Osteocyte (in vitro differentiated cells): ENCODE results near the gene NDUFS2. TPM values are rescaled to one million over a fixed set of nuclear protein-coding genes. Genes with fewer than 3 reads are reported as not detected.

ENCODE experiments used
- DNase-seq: peaks from one replicate; pipeline ENCODE4 v3.0.0; 2021; ENCODE audit warnings: mixed read lengths; ENCODE audit not compliant: unreplicated experiment; ENCODE audit errors: extremely low spot score
- H3K27ac Mint-ChIP-seq: one replicate; pipeline ENCODE4 v1.8.0; 2021; ENCODE audit warnings: mild to moderate bottlenecking, mixed read lengths; ENCODE audit not compliant: unreplicated experiment
- H3K27me3 Mint-ChIP-seq: one replicate; pipeline ENCODE4 v1.8.0; 2021; ENCODE audit warnings: mixed read lengths; ENCODE audit not compliant: unreplicated experiment
- H3K36me3 Mint-ChIP-seq: one replicate; pipeline ENCODE4 v1.8.0; 2021; ENCODE audit warnings: mixed read lengths; ENCODE audit not compliant: unreplicated experiment
- H3K4me1 Mint-ChIP-seq: one replicate; pipeline ENCODE4 v1.8.0; 2021; ENCODE audit warnings: mixed read lengths; ENCODE audit not compliant: unreplicated experiment
- H3K4me3 Mint-ChIP-seq: one replicate; pipeline ENCODE4 v1.8.0; 2021; ENCODE audit warnings: mild to moderate bottlenecking, moderate library complexity, mixed read lengths; ENCODE audit not compliant: unreplicated experiment
- H3K9me3 Mint-ChIP-seq: one replicate; pipeline ENCODE4 v1.8.0; 2021; ENCODE audit warnings: mixed read lengths; ENCODE audit not compliant: unreplicated experiment
- total RNA-seq: library from RNA; stranded (reverse); gene quantifications from 2 replicates; pipeline ENCODE4 v1.2.1, GENCODE V29; 2021
- TF ChIP-seq, protein P1 (sequence below): fragments of 200-600 bp; sonication (generic); IDR thresholded peaks from 2 replicates; pipeline ENCODE4 v1.5.0; 2021; ENCODE audit warnings: antibody characterized with exemption, mild to moderate bottlenecking, moderate library complexity

The NDUFS2 gene
- total RNA-seq, 1 donor from 2014 or later: 82.5 TPM

DNA sequence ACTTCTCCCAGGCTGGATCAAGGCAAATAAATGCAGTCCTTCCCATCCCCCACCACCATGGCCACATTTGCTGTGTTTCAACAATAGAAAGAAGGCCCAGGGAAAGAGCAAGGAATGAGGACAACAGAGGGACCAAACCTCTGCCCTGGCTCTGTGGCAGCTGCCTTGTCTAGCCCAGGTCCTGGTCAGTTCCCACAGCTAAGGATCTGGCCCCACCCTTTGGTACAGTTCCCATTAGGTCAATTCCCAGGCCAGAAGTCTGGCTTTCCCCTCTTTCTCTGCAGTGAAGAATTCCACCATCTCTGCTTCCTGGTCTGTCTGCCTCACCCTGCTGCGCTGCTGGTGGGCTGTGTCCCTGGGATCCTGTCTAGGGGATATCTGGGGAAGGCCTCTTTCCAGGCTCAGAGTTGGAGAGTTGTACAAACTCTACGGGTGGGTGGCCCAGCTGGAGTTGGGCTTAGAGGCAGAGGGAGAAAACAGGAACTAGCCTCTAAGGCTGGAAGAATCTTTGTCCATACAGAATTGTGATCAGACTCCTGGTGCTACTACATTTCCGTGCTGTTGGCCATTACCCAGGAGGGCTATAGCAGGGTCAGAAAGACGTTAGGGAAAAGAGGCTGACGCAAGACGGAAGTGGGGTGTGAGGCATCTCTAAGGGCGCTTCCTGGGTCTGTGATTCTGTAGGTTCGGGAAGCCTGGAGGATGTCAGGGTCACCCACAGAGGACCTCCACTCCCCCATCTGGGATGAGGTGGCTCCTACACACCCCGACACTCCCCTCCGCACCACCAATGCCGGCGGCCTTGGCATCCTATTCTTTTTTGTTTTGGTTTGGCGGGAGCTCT lies 953 bp upstream of the NDUFS2 start:
- peak overlapping the region; percentile 91 for H3K4me3 Mint-ChIP-seq
- DNase-seq: no peak
- no peaks in the 10 kb centered on the region for H3K9me3 Mint-ChIP-seq
- peaks cover 72% of the 10 kb centered on the region for H3K4me1 Mint-ChIP-seq
- H3K27ac Mint-ChIP-seq: peak overlapping the region; percentile 96
- TF ChIP-seq, protein P1, sequence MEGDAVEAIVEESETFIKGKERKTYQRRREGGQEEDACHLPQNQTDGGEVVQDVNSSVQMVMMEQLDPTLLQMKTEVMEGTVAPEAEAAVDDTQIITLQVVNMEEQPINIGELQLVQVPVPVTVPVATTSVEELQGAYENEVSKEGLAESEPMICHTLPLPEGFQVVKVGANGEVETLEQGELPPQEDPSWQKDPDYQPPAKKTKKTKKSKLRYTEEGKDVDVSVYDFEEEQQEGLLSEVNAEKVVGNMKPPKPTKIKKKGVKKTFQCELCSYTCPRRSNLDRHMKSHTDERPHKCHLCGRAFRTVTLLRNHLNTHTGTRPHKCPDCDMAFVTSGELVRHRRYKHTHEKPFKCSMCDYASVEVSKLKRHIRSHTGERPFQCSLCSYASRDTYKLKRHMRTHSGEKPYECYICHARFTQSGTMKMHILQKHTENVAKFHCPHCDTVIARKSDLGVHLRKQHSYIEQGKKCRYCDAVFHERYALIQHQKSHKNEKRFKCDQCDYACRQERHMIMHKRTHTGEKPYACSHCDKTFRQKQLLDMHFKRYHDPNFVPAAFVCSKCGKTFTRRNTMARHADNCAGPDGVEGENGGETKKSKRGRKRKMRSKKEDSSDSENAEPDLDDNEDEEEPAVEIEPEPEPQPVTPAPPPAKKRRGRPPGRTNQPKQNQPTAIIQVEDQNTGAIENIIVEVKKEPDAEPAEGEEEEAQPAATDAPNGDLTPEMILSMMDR: no peak
- H3K36me3 Mint-ChIP-seq: peaks cover 14% of the 10 kb centered on the region
- H3K27me3 Mint-ChIP-seq: no peaks in the 10 kb centered on the region

DNA sequence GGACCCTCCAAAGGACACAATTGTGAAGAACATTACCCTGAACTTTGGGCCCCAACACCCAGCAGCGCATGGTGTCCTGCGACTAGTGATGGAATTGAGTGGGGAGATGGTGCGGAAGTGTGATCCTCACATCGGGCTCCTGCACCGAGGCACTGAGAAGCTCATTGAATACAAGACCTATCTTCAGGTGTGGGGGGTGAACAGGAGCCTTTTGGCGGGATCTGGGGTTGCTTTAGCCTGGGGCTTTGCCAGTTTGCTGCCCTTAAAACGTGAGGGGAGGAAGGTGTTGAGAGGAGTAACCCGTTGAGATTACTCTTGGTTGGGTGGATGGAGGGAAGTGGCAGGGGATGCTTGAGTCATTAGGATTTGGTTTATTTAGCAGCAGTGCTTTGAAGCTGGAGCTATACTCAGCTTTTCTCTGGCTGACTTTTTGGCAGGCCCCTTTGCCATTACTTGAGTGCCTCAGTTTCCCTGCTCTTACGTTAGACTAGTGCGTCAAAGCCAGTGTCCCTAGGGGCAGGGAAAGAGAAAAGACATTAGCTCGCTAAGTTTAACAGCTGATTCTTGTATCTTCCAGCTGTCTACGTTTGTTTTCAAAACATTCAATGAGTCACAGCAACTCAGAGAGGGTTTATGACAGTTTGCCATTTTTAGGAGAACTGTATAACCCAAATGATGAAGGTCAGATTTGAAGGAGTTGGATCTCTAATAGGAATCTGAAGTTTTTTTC lies 4.4 kb downstream of the NDUFS2 start:
- TF ChIP-seq, protein P1: no peak
- Mint-ChIP-seq H3K9me3 (no peaks in the 10 kb centered on the region), H3K36me3 (peaks cover 33% of the 10 kb centered on the region), H3K27ac (no peak overlapping the region), H3K4me1 (peaks cover 28% of the 10 kb centered on the region), H3K27me3 (no peaks in the 10 kb centered on the region), H3K4me3 (no peak overlapping the region)
- no peak for DNase-seq

DNA sequence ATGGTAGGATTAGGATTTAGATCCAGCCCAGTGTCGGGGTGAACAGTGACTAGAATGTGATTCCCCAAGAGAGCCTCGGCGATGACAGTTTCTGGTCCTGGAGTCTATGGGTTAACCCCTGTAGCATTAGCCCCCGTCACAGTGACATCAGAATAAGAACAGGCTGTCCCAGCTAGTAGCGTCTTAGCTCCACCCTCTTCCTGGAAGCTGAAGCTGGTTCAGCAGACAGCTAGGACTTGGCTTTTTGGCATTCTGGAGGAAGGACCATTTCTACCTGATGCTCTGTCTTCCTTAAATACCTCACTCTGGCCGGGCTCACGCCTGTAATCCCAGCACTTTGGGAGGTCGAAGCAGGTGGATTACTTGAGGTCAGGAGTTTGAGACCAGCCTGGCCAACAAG lies 5.0 kb downstream of the NDUFS2 start:
- DNase-seq: no peak
- no peak overlapping the region for H3K4me3 Mint-ChIP-seq
- H3K9me3 Mint-ChIP-seq: no peaks in the 10 kb centered on the region
- TF ChIP-seq, protein P1: no peak
- peaks cover 24% of the 10 kb centered on the region for H3K4me1 Mint-ChIP-seq
- H3K27me3 Mint-ChIP-seq: no peaks in the 10 kb centered on the region
- no peak overlapping the region for H3K27ac Mint-ChIP-seq
- H3K36me3 Mint-ChIP-seq: peaks cover 39% of the 10 kb centered on the region

DNA sequence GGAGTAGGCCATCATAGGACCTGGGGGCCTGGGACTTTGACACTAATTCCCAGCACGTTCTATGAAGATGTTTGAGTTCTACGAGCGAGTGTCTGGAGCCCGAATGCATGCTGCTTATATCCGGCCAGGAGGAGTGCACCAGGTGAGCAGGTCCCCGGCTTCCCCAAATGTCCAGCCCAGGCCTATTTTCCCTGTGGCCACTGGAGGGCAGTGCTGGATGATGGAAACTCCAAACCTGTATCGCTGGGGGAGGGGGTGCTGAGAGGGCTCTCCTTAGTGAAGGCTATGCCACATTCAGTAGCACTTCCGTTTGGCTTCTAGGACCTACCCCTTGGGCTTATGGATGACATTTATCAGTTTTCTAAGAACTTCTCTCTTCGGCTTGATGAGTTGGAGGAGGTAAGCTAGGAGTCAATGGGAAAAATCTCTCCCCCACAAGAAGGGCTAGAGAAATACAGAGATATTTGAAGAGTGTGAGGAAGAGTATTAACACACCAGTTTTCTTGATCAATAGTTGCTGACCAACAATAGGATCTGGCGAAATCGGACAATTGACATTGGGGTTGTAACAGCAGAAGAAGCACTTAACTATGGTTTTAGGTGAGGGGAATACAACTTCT lies 7.7 kb downstream of the NDUFS2 start:
- Mint-ChIP-seq H3K4me3 (no peak overlapping the region), H3K27ac (no peak overlapping the region), H3K9me3 (no peaks in the 10 kb centered on the region), H3K27me3 (no peaks in the 10 kb centered on the region), H3K36me3 (peaks cover 52% of the 10 kb centered on the region), H3K4me1 (peaks cover 5% of the 10 kb centered on the region)
- no peak for DNase-seq
- TF ChIP-seq, protein P1: peak; percentile 83

DNA sequence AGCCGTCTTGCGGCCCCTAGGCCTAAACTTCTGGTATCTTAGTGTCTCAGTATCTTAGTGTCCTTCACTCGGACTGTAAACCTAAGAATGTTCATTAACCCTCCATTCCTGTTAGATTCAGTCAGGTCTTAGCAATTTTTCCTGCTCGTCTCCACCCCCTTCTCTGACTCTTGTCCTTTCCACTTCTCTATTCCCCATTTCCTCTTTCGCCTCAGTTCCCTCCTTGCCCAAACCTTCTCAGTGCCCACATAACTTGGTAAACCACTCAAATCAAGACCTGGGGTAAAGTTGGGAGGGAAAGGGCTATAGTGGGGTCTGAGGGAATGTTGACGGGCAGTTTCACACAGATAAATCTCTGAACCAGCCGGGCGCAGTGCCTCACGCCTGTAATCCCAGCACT lies 12.2 kb downstream of the NDUFS2 start:
- Mint-ChIP-seq H3K9me3 (no peaks in the 10 kb centered on the region), H3K36me3 (peaks cover 40% of the 10 kb centered on the region), H3K4me3 (no peak overlapping the region), H3K4me1 (no peaks in the 10 kb centered on the region), H3K27ac (no peak overlapping the region), H3K27me3 (no peaks in the 10 kb centered on the region)
- TF ChIP-seq, protein P1: no peak
- no peak for DNase-seq
